Heart right ventricle (tissue), 16 donors: ENCODE results near the gene CMSS1. TPM values are rescaled to one million over a fixed set of nuclear protein-coding genes. Genes with fewer than 3 reads are reported as not detected.

ENCODE experiments used
- ATAC-seq, 8 donors: fragments of 200-7000 bp; cut with Tn5 transposase; one replicate each; pipeline ENCODE4 v1.9.1; 2020; ENCODE audit warnings: mild to moderate bottlenecking in 8 of 8, moderate library complexity in 8 of 8, moderate number of reproducible peaks in 1 of 8
- DNase-seq, 2 donors: peaks; one replicate each; pipeline ENCODE4 v3.0.0-alpha.2; 2020
- H3K27ac ChIP-seq, 10 donors: fragments of 200-600 bp; sonication (generic) in 2 of 10; one replicate each; pipeline versions ENCODE4 v1.5.0 to v1.8.0; 2020 to 2022; ENCODE audit warnings: mild to moderate bottlenecking in 3 of 10
- H3K27me3 ChIP-seq, 7 donors: fragments of 200-600 bp; one replicate each; pipeline ENCODE4 v1.8.0; 2021 to 2022; ENCODE audit warnings: mild to moderate bottlenecking in 2 of 7
- H3K36me3 ChIP-seq, 9 donors: fragments of 200-600 bp; sonication (generic) in 1 of 9; one replicate each; pipeline versions ENCODE4 v1.5.0 to v1.8.0; 2020 to 2022; ENCODE audit warnings: mild to moderate bottlenecking in 2 of 9
- H3K4me1 ChIP-seq, 9 donors: fragments of 200-600 bp; sonication (generic) in 1 of 9; one replicate each; pipeline versions ENCODE4 v1.5.0 to v1.8.0; 2020 to 2022; ENCODE audit warnings: mild to moderate bottlenecking in 4 of 9
- H3K4me3 ChIP-seq, 10 donors: fragments of 200-600 bp; sonication (generic) in 2 of 10; one replicate each; pipeline versions ENCODE4 v1.5.0 to v1.8.0; 2020 to 2022; ENCODE audit warnings: mild to moderate bottlenecking in 7 of 10, moderate library complexity in 2 of 10
- H3K9me3 ChIP-seq, 11 donors: fragments of 200-600 bp in 10 of 11; sonication (generic) in 2 of 11; one replicate each; pipeline versions ENCODE4 v1.5.0 to v1.8.0; 2013 to 2022; ENCODE audit warnings: mild to moderate bottlenecking in 2 of 11, control low read depth in 1 of 11, moderate library complexity in 1 of 11
- CTCF ChIP-seq, 9 donors: fragments of 200-600 bp; sonication (generic) in 2 of 9; IDR thresholded peaks; one replicate each; pipeline versions ENCODE4 v1.5.0 to v1.8.0; 2021 to 2022; ENCODE audit warnings: antibody characterized with exemption in 9 of 9, mild to moderate bottlenecking in 5 of 9, moderate library complexity in 1 of 9
- WGBS, 2 donors: extraction: QIAGEN DNeasy Blood & Tissue Kit; methylation state at CpG; one replicate each; pipeline ENCODE4 v1.1.7; 2013; ENCODE audit warnings: inconsistent platforms in 1 of 2; 5-methylcytosine and 5-hydroxymethylcytosine counted together
- intact Hi-C, 10 donors: fragments of 100-400 bp; cut with DNase I; formaldehyde crosslinking; loops; one replicate each; pipeline versions ENCODE4 v1.11.1 to v1.14.2; 2022
- polyA plus RNA-seq, 2 donors: library from polyadenylated mRNA; stranded (reverse); fragments of 200-250 nt; gene quantifications; one replicate each; pipeline ENCODE4 v1.2.3, GENCODE V29; 2013
- total RNA-seq, 10 donors: library from RNA; stranded (reverse); fragmentation: NEBNext Ultra II Directional in 3 of 10; extraction: Animal tissue kit (Norgen Biotek cat#: 25700) in 3 of 10; gene quantifications; one replicate each; pipeline versions ENCODE4 v1.2.1 to v1.2.4, GENCODE V29; 2021 to 2023
- donor health status: Arrhythmogenic right ventricular cardiomyopathy.
- donor health status: ischemic (EF 13 %, LVEDD 7.1; RV severe dilation, severe dysfunction).
- donor health status: healthy with polysubstance abuse.
- donor health status: DM: no; HTN: yes; CAD: no.
- donor health status: DM: no; HTN: no; CAD: no.
- donor health status: ischemic (EF 25% LVEDD 6.9; RV normal size, moderate dysfunction).
- donor health status: ischemic (EF 25% LVEDD 5.7; RV mildly dilated, moderate dysfunction).
- donor health status: healthy.
- donor health status: DM: yes; HTN: yes; CAD: no.
- donor health status: Ischemic cardiomyopathy.
- donor health status: ischemic (EF 35%, LVEDD 5.7; RV mildly dilated, moderate dysfunction).
- donor health status: nonischemic (EF 11% LVEDD 7.7; RV severe dilation, severe dysfunction).
- donor health status: DM: yes; HTN: yes; CAD: no.
- donor health status: PGD.
- donor health status: ischemic (EF 29% LVEDD 5.4; RV normal size, mild dysfunction).
- donor health status: nonischemic (EF 23%, LVEDD 6.1; RV moderate dilation, normal function).

The CMSS1 gene
- total and polyA plus RNA-seq, 12 donors: 24.6 to 45.4 (median 34.6) TPM

GRCh38 chr3:100072326-100073048, 254.8 kb downstream of the CMSS1 start:
- peaks cover 0 to 72% (median 53%) of the 10 kb centered on the region in 9 donors for H3K4me1 ChIP-seq
- no peak overlapping the region for H3K4me3 ChIP-seq
- no peaks in the 10 kb centered on the region for H3K9me3 ChIP-seq
- TF ChIP-seq CTCF (IDR thresholded peaks at IDR 0.05): no peak
- intact Hi-C loops: loop anchor here in 3 of 10 donors (5.0 to 10.0 kb wide), 2 partner anchors 92 to 95 kb away; no protein-coding TSS in a partner anchor
- WGBS, 2 donors: 84 to 86% methylated on average over 3 of the region's 3 CpGs
- DNase-seq (no peak), ATAC-seq (no peak)
- peak overlapping the region in 7 of 10 donors; percentile 30 to 87 (median 78) for H3K27ac ChIP-seq
- H3K36me3 ChIP-seq: no peaks in the 10 kb centered on the region
- no peaks in the 10 kb centered on the region for H3K27me3 ChIP-seq

- WGBS, 2 donors: 89 to 91% methylated on average over 1 of the region's 1 CpG
- no peak for DNase-seq
- Histone ChIP-seq H3K9me3 (no peaks in the 10 kb centered on the region), H3K4me3 (peak overlapping the region in 1 of 10 donors; percentile 15), H3K36me3 (no peaks in the 10 kb centered on the region), H3K27me3 (no peaks in the 10 kb centered on the region), H3K4me1 (peaks cover 0 to 72% (median 55%) of the 10 kb centered on the region in 9 donors), H3K27ac (peak overlapping the region; percentile 24 to 87 (median 66))
- ATAC-seq: no peak
- TF ChIP-seq CTCF (IDR thresholded peaks at IDR 0.05): no peak
- intact Hi-C loops: loop anchor here in 3 of 10 donors (5.0 to 10.0 kb wide), 2 partner anchors 92 to 94 kb away; no protein-coding TSS in a partner anchor
These were observed 255.5 kb downstream of the CMSS1 start for GRCh38 chr3:100073049-100073713.

GRCh38 chr3:100073714-100074307, 256.1 kb downstream of the CMSS1 start:
- Histone ChIP-seq H3K4me3 (peak overlapping the region in 1 of 10 donors; percentile 15), H3K36me3 (no peaks in the 10 kb centered on the region), H3K4me1 (peaks cover 0 to 72% (median 55%) of the 10 kb centered on the region in 9 donors), H3K9me3 (no peaks in the 10 kb centered on the region), H3K27me3 (no peaks in the 10 kb centered on the region), H3K27ac (peak overlapping the region; percentile 24 to 87 (median 66))
- intact Hi-C loops: loop anchor here in 3 of 10 donors (5.0 to 10.0 kb wide), 2 partner anchors 91 to 93 kb away; no protein-coding TSS in a partner anchor
- peak; percentile 32 to 67 for DNase-seq
- ATAC-seq: peak in 7 of 8 donors; percentile 50 to 85 (median 72)
- no peak for TF ChIP-seq CTCF (IDR thresholded peaks at IDR 0.05)
- WGBS, 2 donors: 55 to 65% methylated on average over 10 of the region's 10 CpGs

- peaks cover 0 to 64% (median 44%) of the 10 kb centered on the region in 9 donors for H3K4me1 ChIP-seq
- H3K27me3 ChIP-seq: no peaks in the 10 kb centered on the region
- H3K4me3 ChIP-seq: no peak overlapping the region
- no peaks in the 10 kb centered on the region for H3K36me3 ChIP-seq
- WGBS, 2 donors: 77 to 79% methylated on average over 4 of the region's 4 CpGs
- TF ChIP-seq CTCF (IDR thresholded peaks at IDR 0.05): no peak
- H3K27ac ChIP-seq: peak overlapping the region in 7 of 10 donors; percentile 30 to 87 (median 78)
- no peaks in the 10 kb centered on the region for H3K9me3 ChIP-seq
- ATAC-seq (no peak), DNase-seq (no peak)
- intact Hi-C loops: loop anchor here in 2 of 10 donors (10.0 kb wide), 1 partner anchor 90 kb away; no protein-coding TSS in a partner anchor
These were observed 257.5 kb downstream of the CMSS1 start for GRCh38 chr3:100075196-100075595.
